B cell (primary cell): Measurements from ENCODE around the gene ICA1. TPM values are rescaled to one million over a fixed set of nuclear protein-coding genes. Genes with fewer than 3 reads are reported as not detected.

Experiments
- ATAC-seq: fragments of 200-7000 bp; cut with Tn5 transposase; one replicate; pipeline ENCODE4 v1.10.0; 2021; ENCODE audit warnings: low read depth, mild to moderate bottlenecking, moderate number of reproducible peaks, moderate library complexity
- CTCF ChIA-PET: fragments of 350-600 bp; sonication (Branson Sonifier 250); formaldehyde crosslinking; loops from one replicate; lab custom pipeline; 2021; ENCODE audit warnings: antibody characterized with exemption, inconsistent platforms; lab: Charles Lee
- POLR2A ChIA-PET: fragments of 350-600 bp; sonication (Branson Sonifier 250); formaldehyde crosslinking; loops from one replicate; lab custom pipeline; 2021; ENCODE audit warnings: antibody characterized with exemption; lab: Charles Lee
- DNase-seq: peaks from one replicate; pipeline ENCODE4 v3.0.0; 2013
- H2AFZ ChIP-seq: 2 replicates; pipeline ENCODE4 v1.6.1; 2012; ENCODE audit warnings: mild to moderate bottlenecking, low read depth, low read length; ENCODE audit not compliant: insufficient read depth, poor library complexity, severe bottlenecking
- H3K27ac ChIP-seq, 2 donors: 1 replicate in 1 of 2; 2 replicates in 1 of 2; pipeline ENCODE4 v1.5.1; 2012 to 2013; ENCODE audit warnings: low read length in 2 of 2, mild to moderate bottlenecking in 2 of 2, moderate library complexity in 1 of 2
- H3K27me3 ChIP-seq, 4 experiments: fragments of 200-600 bp in 1 of 4; sonication (generic) in 1 of 4; replicated peaks in 1 of 4; 1 replicate in 2 of 4; 2 replicates in 2 of 4; pipeline versions ENCODE4 v1.6.1 to v1.7.0; 2013 to 2016; ENCODE audit warnings: low read length in 3 of 4, mild to moderate bottlenecking in 2 of 4, mixed read lengths in 1 of 4, moderate library complexity in 1 of 4; ENCODE audit not compliant: insufficient read depth in 4 of 4, control insufficient read depth in 3 of 4; ENCODE audit errors: control extremely low read depth in 1 of 4
- H3K36me3 ChIP-seq, 2 experiments: replicated peaks in 1 of 2; 1 replicate in 1 of 2; 2 replicates in 1 of 2; pipeline versions ENCODE4 v1.6.1 to v1.7.1; 2013; ENCODE audit warnings: low read length in 1 of 2; ENCODE audit not compliant: insufficient read depth in 2 of 2, control insufficient read depth in 1 of 2; ENCODE audit errors: control extremely low read depth in 1 of 2, extremely low read depth in 1 of 2
- H3K4me1 ChIP-seq, 2 donors: fragments of 200-600 bp in 1 of 2; sonication (generic) in 1 of 2; 1 replicate in 1 of 2; 2 replicates in 1 of 2; pipeline versions ENCODE4 v1.5.1 to v1.6.1; 2013 to 2017; ENCODE audit warnings: low read length in 2 of 2; ENCODE audit not compliant: control insufficient read depth in 2 of 2, insufficient read depth in 2 of 2
- H3K4me2 ChIP-seq: replicated peaks from 2 replicates; pipeline ENCODE3; 2012; ENCODE audit warnings: mild to moderate bottlenecking, low read depth, low read length; ENCODE audit not compliant: poor library complexity, severe bottlenecking
- H3K4me3 ChIP-seq, 5 experiments: fragments of 200-600 bp in 1 of 5; sonication (generic) in 1 of 5; 1 replicate in 3 of 5; 2 replicates in 2 of 5; pipeline versions ENCODE4 v1.5.1 to v1.7.0; 2011 to 2016; ENCODE audit warnings: low read length in 4 of 5, mild to moderate bottlenecking in 4 of 5, low read depth in 2 of 5, control low read depth in 1 of 5, moderate library complexity in 1 of 5; ENCODE audit not compliant: insufficient read depth in 1 of 5; ENCODE audit errors: control extremely low read depth in 1 of 5, extremely low read depth in 1 of 5
- H3K79me2 ChIP-seq: fragments of 200-600 bp; sonication (generic); one replicate; pipeline ENCODE4 v1.6.0; 2016; ENCODE audit warnings: low read length; ENCODE audit not compliant: control insufficient read depth, insufficient read depth
- H3K9ac ChIP-seq: fragments of 200-600 bp; sonication (generic); 2 replicates; pipeline ENCODE4 v1.6.1; 2017; ENCODE audit warnings: mild to moderate bottlenecking, low read length, moderate library complexity
- H3K9me3 ChIP-seq, 3 donors: one replicate each; pipeline versions ENCODE4 v1.6.1 to v1.7.1; 2013; ENCODE audit warnings: low read length in 2 of 3; ENCODE audit not compliant: control insufficient read depth in 2 of 3, insufficient read depth in 1 of 3; ENCODE audit errors: control extremely low read depth in 1 of 3
- H4K20me1 ChIP-seq: 2 replicates; pipeline ENCODE4 v1.6.0; 2012; ENCODE audit warnings: mild to moderate bottlenecking, low read length; ENCODE audit not compliant: insufficient read depth, control insufficient read depth, poor library complexity, severe bottlenecking
- H3K27ac Mint-ChIP-seq: one replicate; pipeline ENCODE4 v1.8.0; 2021; ENCODE audit warnings: mixed read lengths
- H3K27me3 Mint-ChIP-seq: one replicate; pipeline ENCODE4 v1.8.0; 2021; ENCODE audit warnings: mixed read lengths
- H3K4me1 Mint-ChIP-seq: one replicate; pipeline ENCODE4 v1.8.0; 2021; ENCODE audit warnings: mixed read lengths
- H3K4me3 Mint-ChIP-seq: one replicate; pipeline ENCODE4 v1.8.0; 2021; ENCODE audit warnings: mixed read lengths
- H3K9me3 Mint-ChIP-seq: one replicate; pipeline ENCODE4 v1.8.0; 2022; ENCODE audit warnings: mixed read lengths; ENCODE audit not compliant: insufficient read depth
- CTCF ChIP-seq: fragments of 200-600 bp; IDR thresholded peaks from one replicate; pipeline ENCODE4 v1.8.0; 2022; ENCODE audit warnings: antibody characterized with exemption, mild to moderate bottlenecking
- EZH2 ChIP-seq: IDR thresholded peaks from 2 replicates; pipeline ENCODE4 v1.6.1; 2012; ENCODE audit warnings: borderline replicate concordance, low read depth, mild to moderate bottlenecking, moderate library complexity, low read length; ENCODE audit not compliant: insufficient read depth, poor library complexity, severe bottlenecking
- WGBS: methylation state at CpG from one replicate; pipeline ENCODE4 v1.1.5; 2013; ENCODE audit warnings: missing lambda C conversion rate; ENCODE audit not compliant: insufficient coverage; 5-methylcytosine and 5-hydroxymethylcytosine counted together
- intact Hi-C: fragments of 100-400 bp; cut with micrococcal nuclease; formaldehyde crosslinking; loops from one replicate; pipeline ENCODE4 v1.10.0; 2022
- polyA plus RNA-seq: library from polyadenylated mRNA; depleted of rRNA; stranded (reverse); fragments of >200 nt; gene quantifications from 2 replicates; pipeline ENCODE4 v1.2.3, GENCODE V29; 2012
- total RNA-seq, 2 donors: library from RNA; stranded (reverse); fragments of 120-200 nt in 1 of 2; gene quantifications; 1 replicate in 1 of 2; 2 replicates in 1 of 2; pipeline versions ENCODE4 v1.2.3 to v1.2.4, GENCODE V29; 2013 to 2022

The ICA1 gene
- total and polyA plus RNA-seq, 2 donors (not counting 1 experiment from before 2014, with no cell fraction given): 0.03 TPM; not detected in 1

- H4K20me1 ChIP-seq: no peaks in the 10 kb centered on the region
- WGBS: 96% methylated on average over 4 of the region's 4 CpGs
- intact Hi-C loops: no loop called here
- Mint-ChIP-seq H3K4me1 (peaks cover 24% of the 10 kb centered on the region), H3K27ac (no peak overlapping the region), H3K9me3 (no peaks in the 10 kb centered on the region), H3K4me3 (no peak overlapping the region), H3K27me3 (no peaks in the 10 kb centered on the region)
- no peaks in the 10 kb centered on the region for H3K9me3 ChIP-seq
- H3K4me3 ChIP-seq: no peak overlapping the region
- no peaks in the 10 kb centered on the region for H3K79me2 ChIP-seq
- no peaks in the 10 kb centered on the region for H3K36me3 ChIP-seq
- H3K27me3 ChIP-seq: no peaks in the 10 kb centered on the region
- no peak overlapping the region for H2AFZ ChIP-seq
- H3K9ac ChIP-seq: no peak overlapping the region
- no peak overlapping the region for H3K4me2 ChIP-seq
- no peak for TF ChIP-seq EZH2
- ATAC-seq (no peak), DNase-seq (no peak)
- no peak overlapping the region for H3K27ac ChIP-seq
- CTCF ChIA-PET: no interaction called here
- H3K4me1 ChIP-seq: peaks cover 13 to 17% of the 10 kb centered on the region in 2 donors
- POLR2A ChIA-PET: no interaction called here
Measured at GRCh38 chr7:8144856-8145255, 117.1 kb downstream of the ICA1 start.

- Mint-ChIP-seq H3K27ac (no peak overlapping the region), H3K4me3 (no peak overlapping the region), H3K27me3 (no peaks in the 10 kb centered on the region), H3K4me1 (peaks cover 9% of the 10 kb centered on the region), H3K9me3 (no peaks in the 10 kb centered on the region)
- no peaks in the 10 kb centered on the region for H3K79me2 ChIP-seq
- no peaks in the 10 kb centered on the region for H3K27me3 ChIP-seq
- WGBS: 58% methylated on average over 3 of the region's 6 CpGs
- DNase-seq (no peak), ATAC-seq (no peak)
- peak overlapping the region; percentile 32 for H2AFZ ChIP-seq
- no peak overlapping the region for H3K27ac ChIP-seq
- H3K4me3 ChIP-seq: no peak overlapping the region
- no peak overlapping the region for H3K9ac ChIP-seq
- H3K9me3 ChIP-seq: no peaks in the 10 kb centered on the region
- peaks cover 0 to 5% of the 10 kb centered on the region in 2 donors for H3K4me1 ChIP-seq
- H3K36me3 ChIP-seq: no peaks in the 10 kb centered on the region
- POLR2A ChIA-PET: no interaction called here
- CTCF ChIA-PET: interaction anchor here (1.0 kb wide), 1 partner anchor 462 kb away, joined by 3 read pairs; no protein-coding TSS in a partner anchor
- no peak overlapping the region for H3K4me2 ChIP-seq
- H4K20me1 ChIP-seq: no peaks in the 10 kb centered on the region
- intact Hi-C loops: no loop called here
- no peak for TF ChIP-seq CTCF
- no peak for TF ChIP-seq EZH2
Measured at GRCh38 chr7:8143151-8143874, 118.7 kb downstream of the ICA1 start.
